ENCODE results near the gene RPL28.

RPL28 gene

DNA sequence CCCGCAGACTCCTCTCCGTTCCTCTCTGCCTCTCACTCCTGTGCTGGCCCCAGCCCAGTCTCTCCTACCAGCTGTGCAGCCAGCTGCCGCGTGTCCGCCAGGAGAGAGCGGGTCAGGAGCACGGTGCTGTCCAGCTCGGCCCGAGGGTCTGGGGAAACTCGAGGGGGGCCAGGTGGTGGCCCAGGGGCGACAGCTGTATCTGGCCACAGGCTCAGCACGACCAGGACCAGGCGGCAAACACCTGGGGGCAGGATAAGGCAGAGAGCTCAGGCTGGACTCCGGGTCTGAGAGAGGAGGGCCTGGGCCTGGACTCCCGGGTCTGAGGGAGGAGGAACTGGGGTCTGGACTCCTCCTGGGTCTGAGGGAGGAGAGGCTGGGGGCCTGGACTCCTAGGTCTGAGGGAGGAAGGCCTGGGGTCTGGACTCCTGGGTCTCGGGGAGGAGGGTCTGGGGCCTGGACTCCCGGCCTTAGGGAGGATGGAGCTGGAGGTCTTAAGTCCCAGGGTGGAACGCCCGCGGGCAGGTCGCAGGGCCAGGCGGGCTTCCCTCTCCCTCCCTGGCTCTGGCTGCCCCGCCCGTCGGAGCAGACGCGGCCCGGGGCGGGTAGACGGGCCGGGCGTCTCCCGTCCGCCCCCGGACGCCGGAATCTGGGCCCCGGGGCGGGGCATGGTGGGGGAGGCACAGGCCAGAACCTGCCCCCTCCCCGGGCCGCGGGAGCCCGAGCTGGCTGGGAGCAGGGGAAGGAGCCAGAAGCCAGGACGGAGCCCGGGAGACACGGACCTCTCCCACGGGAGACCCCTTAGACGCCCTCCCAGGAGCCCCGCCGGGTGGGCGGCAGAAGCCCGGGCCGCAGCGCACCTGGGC lies 16.8 kb upstream of the RPL28 start:
- Histone ChIP-seq H3K9ac (ENCODE audit: low read length) (no peak overlapping the region), H3K4me3 (ENCODE audit: low read length) (peak overlapping the region; percentile 40), H3K36me3 (ENCODE audit: control insufficient read depth, low read depth, low read length) (no peaks in the 10 kb centered on the region), H3K9me3 (ENCODE audit: control insufficient read depth, low read depth, low read length) (no peaks in the 10 kb centered on the region), H3K27me3 (ENCODE audit: control insufficient read depth, insufficient read depth, low read length) (peaks cover 47% of the 10 kb centered on the region), H3K4me1 (ENCODE audit: control insufficient read depth, low read depth, low read length) (peaks cover 4% of the 10 kb centered on the region), H3K27ac (ENCODE audit: low read length) (no peak overlapping the region)

DNA sequence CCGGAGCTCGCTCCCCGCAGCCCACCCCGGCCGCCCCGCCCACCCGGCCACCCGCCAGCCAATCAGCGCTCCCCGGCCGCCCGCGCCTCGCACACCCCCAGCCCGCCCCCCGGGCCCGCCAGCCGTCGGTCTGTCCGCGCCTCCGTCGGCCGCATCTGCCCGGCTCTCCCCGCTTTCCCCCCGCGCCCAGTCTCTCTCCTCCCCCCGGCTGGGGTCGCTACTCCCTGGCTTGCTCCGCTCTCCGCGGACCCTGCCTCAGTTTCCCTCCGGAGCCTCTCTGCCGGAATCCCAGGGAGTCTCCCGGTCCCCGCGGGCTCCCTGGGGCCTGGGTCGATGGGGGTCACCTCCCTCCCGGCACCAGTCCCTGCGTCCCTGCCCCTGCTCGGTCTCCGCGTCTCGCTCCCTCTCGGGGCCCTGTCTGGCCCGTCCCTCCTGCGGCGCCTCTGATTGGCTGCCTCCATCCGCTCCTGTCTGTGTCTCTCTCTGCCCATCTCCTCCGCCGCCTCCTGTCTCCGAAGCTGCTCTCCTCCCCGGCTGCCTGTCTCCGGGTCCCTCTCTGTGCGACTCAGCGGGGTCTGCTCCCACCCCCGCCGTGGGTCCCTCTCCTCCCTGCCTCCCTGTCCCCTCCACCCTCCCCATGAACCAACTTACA lies 16.0 kb upstream of the RPL28 start:
- H3K27ac ChIP-seq (ENCODE audit: low read length): no peak overlapping the region
- H3K27me3 ChIP-seq (ENCODE audit: control insufficient read depth, insufficient read depth, low read length): peaks cover 46% of the 10 kb centered on the region
- no peak overlapping the region for H3K9ac ChIP-seq (ENCODE audit: low read length)
- peak overlapping the region; percentile 54 for H3K4me3 ChIP-seq (ENCODE audit: low read length)
- H3K9me3 ChIP-seq (ENCODE audit: control insufficient read depth, low read depth, low read length): no peaks in the 10 kb centered on the region
- H3K36me3 ChIP-seq (ENCODE audit: control insufficient read depth, low read depth, low read length): no peaks in the 10 kb centered on the region
- H3K4me1 ChIP-seq (ENCODE audit: control insufficient read depth, low read depth, low read length): peaks cover 8% of the 10 kb centered on the region

DNA sequence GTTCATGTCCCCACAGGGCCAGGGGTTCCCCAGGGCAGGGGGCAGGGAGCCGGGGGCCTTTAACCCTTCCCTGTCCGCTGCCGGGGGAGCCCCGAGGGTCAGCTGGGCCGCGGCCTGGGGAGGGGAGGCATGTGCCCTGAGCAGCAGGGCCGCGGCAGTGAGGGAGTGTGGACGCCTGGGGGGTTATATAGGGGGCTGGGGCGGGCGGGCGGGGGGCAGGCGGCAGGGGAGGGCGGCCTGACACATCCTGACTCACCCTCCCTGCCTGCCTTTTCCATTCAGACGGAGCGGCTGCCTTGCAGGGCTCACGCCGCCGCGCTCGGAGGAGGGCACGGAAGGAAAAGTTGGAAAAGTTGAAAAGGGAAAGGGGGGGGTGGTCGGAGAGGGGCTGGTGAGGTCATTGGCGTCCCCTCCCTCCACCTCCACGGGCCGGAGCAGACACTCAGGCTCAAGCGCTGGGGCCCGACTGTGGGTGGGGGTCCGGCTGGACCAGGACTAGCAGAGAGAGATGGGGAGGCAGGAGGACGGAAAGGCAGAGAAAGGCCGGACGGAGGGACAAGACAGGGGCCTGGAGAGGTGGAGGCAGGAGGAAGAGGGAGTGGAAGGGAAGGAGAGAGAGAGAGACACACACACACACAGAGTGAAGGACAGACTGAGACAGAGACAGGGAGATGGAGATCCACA lies 15.3 kb upstream of the RPL28 start, which contains the start of gene IL11:
IL11 (minus strand) TSS at position 159 of the 684 bp plus-strand sequence; CDS start at position 6, 153 bp downstream.
- Histone ChIP-seq H3K4me3 (ENCODE audit: low read length) (peak within 1 kb of the TSS; percentile 54), H3K36me3 (ENCODE audit: control insufficient read depth, low read depth, low read length) (no peaks in the 10 kb centered on the region), H3K4me1 (ENCODE audit: control insufficient read depth, low read depth, low read length) (peaks cover 8% of the 10 kb centered on the region), H3K9me3 (ENCODE audit: control insufficient read depth, low read depth, low read length) (no peaks in the 10 kb centered on the region), H3K27me3 (ENCODE audit: control insufficient read depth, insufficient read depth, low read length) (peaks cover 46% of the 10 kb centered on the region), H3K27ac (ENCODE audit: low read length) (no peak within 1 kb of the TSS), H3K9ac (ENCODE audit: low read length) (no peak within 1 kb of the TSS)

DNA sequence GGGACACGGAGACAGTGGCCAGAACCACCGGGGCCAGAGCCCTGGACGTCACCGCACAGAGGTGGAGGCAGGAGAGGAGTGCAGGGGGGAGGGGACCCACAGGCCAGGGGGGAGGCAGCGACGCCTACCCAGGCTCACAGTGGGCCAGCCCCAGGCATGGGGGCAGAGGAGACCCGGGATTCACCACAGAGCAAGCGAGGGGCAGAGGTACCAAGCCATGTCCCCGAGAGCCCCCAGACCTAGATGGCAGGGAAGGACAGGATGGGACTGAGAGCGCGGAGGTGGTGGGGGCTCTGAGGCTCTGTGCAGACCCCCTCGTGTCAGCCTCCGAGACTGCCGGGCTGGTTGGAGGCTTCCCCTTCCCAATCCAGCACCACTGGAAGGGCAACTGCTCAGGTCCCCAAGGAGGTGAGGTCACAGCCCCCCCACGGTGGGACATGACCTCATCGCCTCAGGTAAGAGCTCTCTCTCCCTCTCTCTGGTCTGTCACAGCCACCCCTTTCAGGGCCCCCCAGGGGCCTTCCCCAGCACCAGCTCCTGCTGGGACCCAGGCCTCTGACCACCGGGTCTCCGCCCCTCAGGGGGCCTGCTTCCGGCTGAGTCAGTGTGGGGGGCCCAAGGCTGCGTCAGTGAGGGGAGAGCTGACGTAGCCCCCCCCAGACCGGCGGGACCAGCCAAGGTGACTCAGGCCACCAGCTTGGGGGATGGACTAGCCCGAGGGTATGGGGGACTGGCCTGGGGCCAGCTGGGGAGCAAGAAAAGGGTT lies 13.2 kb upstream of the RPL28 start:
- Histone ChIP-seq H3K27ac (ENCODE audit: low read length) (no peak overlapping the region), H3K4me3 (ENCODE audit: low read length) (no peak overlapping the region), H3K27me3 (ENCODE audit: control insufficient read depth, insufficient read depth, low read length) (peaks cover 53% of the 10 kb centered on the region)

DNA sequence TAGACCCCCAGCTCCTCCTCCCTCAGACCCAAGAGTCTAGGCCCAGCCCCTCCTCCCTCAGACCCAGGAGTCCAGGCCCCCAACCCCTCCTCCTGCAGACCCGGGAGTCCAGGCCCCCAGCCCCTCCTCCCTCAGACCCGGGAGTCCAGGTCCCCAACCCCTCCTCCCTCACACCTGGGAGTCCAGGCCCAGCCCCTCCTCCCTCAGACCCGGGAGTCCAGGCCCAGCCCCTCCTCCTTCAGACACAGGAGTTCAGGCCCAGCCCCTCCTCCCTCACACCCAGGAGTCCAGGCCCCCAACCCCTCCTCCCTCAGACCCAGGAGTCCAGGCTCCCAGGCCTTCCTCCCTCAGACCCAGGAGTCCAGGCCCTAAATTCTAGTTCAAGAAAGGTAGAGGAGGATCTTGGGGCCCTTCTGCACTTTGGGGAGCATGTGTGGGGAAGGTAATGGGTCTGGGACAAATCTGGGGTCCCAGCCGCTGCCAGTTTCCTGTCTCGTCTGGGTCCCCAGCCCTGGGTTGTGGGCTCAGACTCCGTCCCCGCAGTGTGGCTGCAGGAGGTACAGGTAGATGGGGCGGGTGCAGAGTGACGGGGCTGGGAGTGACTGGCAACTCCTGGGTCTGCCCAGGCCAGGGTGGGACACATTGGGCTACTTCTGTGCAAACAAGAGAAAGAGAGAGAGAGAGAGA lies 12.3 kb upstream of the RPL28 start:
- Histone ChIP-seq H3K4me3 (ENCODE audit: low read length) (no peak overlapping the region), H3K4me1 (ENCODE audit: control insufficient read depth, low read depth, low read length) (peaks cover 25% of the 10 kb centered on the region), H3K27me3 (ENCODE audit: control insufficient read depth, insufficient read depth, low read length) (peaks cover 53% of the 10 kb centered on the region), H3K9ac (ENCODE audit: low read length) (no peak overlapping the region), H3K36me3 (ENCODE audit: control insufficient read depth, low read depth, low read length) (no peaks in the 10 kb centered on the region), H3K27ac (ENCODE audit: low read length) (no peak overlapping the region), H3K9me3 (ENCODE audit: control insufficient read depth, low read depth, low read length) (no peaks in the 10 kb centered on the region)

More for the DNA sequence above, 13.2 kb upstream of the RPL28 start:
- peaks cover 19% of the 10 kb centered on the region for H3K4me1 ChIP-seq (ENCODE audit: control insufficient read depth, low read depth, low read length)
- no peak overlapping the region for H3K9ac ChIP-seq (ENCODE audit: low read length)
- no peaks in the 10 kb centered on the region for H3K36me3 ChIP-seq (ENCODE audit: control insufficient read depth, low read depth, low read length)
- no peaks in the 10 kb centered on the region for H3K9me3 ChIP-seq (ENCODE audit: control insufficient read depth, low read depth, low read length)

DNA sequence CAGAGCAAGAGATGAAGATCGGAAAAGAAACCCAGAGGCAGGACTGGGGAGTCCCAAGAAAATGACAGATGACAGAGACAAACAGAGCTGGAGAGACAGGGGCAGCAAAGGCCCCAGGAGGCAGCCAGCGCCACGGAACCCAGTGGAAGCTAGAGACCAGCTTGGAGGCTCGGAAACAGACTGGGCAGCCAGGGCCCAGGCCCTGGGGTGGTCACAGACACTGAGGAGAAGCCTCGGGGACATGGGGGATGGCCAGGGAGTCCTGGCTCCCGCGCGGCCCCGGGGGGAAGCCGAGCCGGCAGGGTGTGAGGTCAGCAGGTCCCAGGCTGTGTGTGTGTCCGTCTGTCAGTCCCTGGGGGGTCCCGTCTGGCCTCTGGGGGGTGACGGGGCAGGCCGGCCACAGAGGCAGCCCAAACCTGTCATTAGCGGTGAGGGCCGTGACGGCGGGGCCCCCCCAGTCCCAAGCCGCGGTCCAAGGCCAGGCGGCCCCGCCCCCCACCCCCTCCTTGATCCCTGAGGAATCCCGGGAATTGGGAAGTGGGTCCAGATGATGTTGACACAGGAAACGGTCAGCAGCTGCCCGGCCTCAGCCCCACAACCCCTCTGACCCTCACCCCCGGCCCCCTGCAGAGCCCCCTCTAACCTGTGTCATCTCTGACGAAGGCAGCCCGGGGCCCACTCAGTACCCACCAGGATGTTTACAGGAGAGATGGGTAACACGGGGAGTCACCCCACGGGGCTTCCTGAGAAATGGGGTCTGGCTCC lies 11.6 kb upstream of the RPL28 start:
- Histone ChIP-seq H3K9me3 (ENCODE audit: control insufficient read depth, low read depth, low read length) (no peaks in the 10 kb centered on the region), H3K9ac (ENCODE audit: low read length) (no peak overlapping the region), H3K4me1 (ENCODE audit: control insufficient read depth, low read depth, low read length) (peaks cover 25% of the 10 kb centered on the region), H3K4me3 (ENCODE audit: low read length) (no peak overlapping the region), H3K27me3 (ENCODE audit: control insufficient read depth, insufficient read depth, low read length) (peaks cover 53% of the 10 kb centered on the region), H3K36me3 (ENCODE audit: control insufficient read depth, low read depth, low read length) (no peaks in the 10 kb centered on the region), H3K27ac (ENCODE audit: low read length) (no peak overlapping the region)

DNA sequence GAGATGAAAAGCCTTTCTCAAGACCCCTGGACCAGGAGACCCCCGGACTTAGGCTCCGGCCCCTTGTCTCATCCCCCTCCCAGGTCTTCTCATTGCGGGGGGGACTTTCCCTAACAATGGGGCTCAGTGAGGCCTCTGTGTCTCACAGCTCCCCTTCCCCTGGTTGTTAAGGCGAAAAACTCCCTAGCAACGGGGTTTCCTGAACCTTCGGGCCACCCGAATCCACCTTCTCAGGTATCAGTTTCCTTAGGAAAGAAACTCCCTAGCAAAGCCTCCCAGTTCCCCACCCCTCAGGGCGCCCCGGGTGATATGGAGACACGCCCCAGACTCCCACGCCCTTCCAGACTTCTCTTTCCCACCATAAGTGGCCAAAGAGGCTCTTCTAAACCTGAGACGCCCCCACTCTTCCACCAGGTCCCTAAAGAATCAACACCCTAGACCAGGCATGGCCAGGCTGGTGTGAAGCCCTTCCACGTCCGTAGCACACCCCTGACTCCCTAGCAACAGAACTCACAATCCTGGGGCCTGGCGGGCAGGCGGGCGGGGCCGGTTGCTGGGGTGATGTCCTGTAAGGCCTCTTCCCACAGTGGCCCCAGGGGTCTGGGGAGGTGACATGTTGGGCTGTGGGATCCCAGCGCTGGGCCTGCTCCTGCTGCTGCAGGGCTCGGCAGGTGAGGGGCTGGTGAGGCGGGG lies 9.3 kb upstream of the RPL28 start, which contains the start of gene TMEM190:
TMEM190 (plus strand) TSS at position 586 of the 693 bp plus-strand sequence; CDS start at position 614, 28 bp downstream.
- H3K36me3 ChIP-seq (ENCODE audit: control insufficient read depth, low read depth, low read length): no peaks in the 10 kb centered on the region
- H3K9me3 ChIP-seq (ENCODE audit: control insufficient read depth, low read depth, low read length): no peaks in the 10 kb centered on the region
- H3K4me3 ChIP-seq (ENCODE audit: low read length): peak within 1 kb of the TSS; percentile 49
- peak within 1 kb of the TSS; percentile 2 for H3K9ac ChIP-seq (ENCODE audit: low read length)
- H3K27me3 ChIP-seq (ENCODE audit: control insufficient read depth, insufficient read depth, low read length): peaks cover 41% of the 10 kb centered on the region
- H3K4me1 ChIP-seq (ENCODE audit: control insufficient read depth, low read depth, low read length): peaks cover 25% of the 10 kb centered on the region
- H3K27ac ChIP-seq (ENCODE audit: low read length): no peak within 1 kb of the TSS

DNA sequence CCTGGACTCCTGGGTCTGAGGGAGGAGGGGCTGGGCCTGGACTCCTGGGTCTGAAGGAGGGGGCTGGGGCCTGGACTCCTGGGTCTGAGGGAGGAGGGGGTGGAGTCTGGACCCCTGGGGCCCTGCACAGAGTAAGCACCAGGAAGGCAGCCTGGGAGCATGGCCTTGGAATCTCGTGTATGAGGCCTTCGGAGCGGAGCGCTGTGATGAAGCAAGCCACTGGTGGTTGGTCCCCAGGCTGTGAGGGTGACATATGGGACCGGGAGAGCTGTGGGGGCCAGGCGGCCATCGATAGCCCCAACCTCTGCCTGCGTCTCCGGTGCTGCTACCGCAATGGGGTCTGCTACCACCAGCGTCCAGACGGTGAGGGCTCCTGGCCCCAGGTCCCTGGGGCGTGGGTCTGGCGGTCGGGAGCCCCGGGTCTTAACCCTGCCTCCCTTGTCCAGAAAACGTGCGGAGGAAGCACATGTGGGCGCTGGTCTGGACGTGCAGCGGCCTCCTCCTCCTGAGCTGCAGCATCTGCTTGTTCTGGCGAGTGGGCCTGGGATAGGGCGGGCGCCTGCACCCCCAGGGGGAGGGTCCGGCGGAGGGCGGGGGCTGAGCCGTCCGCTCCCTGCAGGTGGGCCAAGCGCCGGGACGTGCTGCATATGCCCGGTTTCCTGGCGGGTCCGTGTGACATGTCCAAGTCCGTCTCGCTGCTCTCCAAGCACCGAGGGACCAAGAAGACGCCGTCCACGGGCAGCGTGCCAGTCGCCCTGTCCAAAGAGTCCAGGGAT lies 8.2 kb upstream of the RPL28 start:
- Histone ChIP-seq H3K36me3 (ENCODE audit: control insufficient read depth, low read depth, low read length) (no peaks in the 10 kb centered on the region), H3K27me3 (ENCODE audit: control insufficient read depth, insufficient read depth, low read length) (peaks cover 40% of the 10 kb centered on the region), H3K27ac (ENCODE audit: low read length) (no peak overlapping the region), H3K9me3 (ENCODE audit: control insufficient read depth, low read depth, low read length) (no peaks in the 10 kb centered on the region), H3K4me1 (ENCODE audit: control insufficient read depth, low read depth, low read length) (peaks cover 25% of the 10 kb centered on the region), H3K4me3 (ENCODE audit: low read length) (peak overlapping the region; percentile 49), H3K9ac (ENCODE audit: low read length) (no peak overlapping the region)

DNA sequence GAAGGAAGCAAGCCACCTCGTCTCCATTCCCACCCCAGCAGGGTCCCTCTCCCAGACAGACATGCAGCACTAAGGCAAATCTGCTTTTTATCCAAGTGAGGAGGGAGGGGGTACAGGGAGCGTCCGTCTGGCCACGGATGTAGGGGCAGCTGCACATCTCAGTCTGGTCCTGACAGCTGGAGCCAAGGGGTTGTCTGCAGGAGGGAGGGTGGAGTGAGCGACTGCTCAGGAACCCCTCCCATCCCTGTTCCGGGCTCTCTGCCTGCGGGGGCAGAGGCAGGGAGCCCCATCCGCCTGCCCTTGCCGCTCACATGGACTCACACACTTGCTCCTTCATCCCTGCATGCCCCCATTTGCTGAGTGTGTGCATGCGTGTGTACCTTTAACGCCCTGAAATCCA lies 6.6 kb upstream of the RPL28 start:
- Histone ChIP-seq H3K4me1 (ENCODE audit: control insufficient read depth, low read depth, low read length) (peaks cover 18% of the 10 kb centered on the region), H3K36me3 (ENCODE audit: control insufficient read depth, low read depth, low read length) (no peaks in the 10 kb centered on the region), H3K27me3 (ENCODE audit: control insufficient read depth, insufficient read depth, low read length) (peaks cover 42% of the 10 kb centered on the region), H3K9me3 (ENCODE audit: control insufficient read depth, low read depth, low read length) (no peaks in the 10 kb centered on the region), H3K4me3 (ENCODE audit: low read length) (no peak overlapping the region), H3K9ac (ENCODE audit: low read length) (no peak overlapping the region), H3K27ac (ENCODE audit: low read length) (no peak overlapping the region)
